Measurements from ENCODE around the gene CERS1.
"Not testable (repeated sequence)": the region's sequence is repeated elsewhere in the genome, so short reads cannot be mapped to it uniquely, and the experiment has no call there.

- TF ChIP-seq EZH2 (IDR thresholded peaks at IDR 0.05; ENCODE audit: borderline replicate concordance, low read length), result not testable (repeated sequence)
- TF ChIP-seq, protein P1, sequence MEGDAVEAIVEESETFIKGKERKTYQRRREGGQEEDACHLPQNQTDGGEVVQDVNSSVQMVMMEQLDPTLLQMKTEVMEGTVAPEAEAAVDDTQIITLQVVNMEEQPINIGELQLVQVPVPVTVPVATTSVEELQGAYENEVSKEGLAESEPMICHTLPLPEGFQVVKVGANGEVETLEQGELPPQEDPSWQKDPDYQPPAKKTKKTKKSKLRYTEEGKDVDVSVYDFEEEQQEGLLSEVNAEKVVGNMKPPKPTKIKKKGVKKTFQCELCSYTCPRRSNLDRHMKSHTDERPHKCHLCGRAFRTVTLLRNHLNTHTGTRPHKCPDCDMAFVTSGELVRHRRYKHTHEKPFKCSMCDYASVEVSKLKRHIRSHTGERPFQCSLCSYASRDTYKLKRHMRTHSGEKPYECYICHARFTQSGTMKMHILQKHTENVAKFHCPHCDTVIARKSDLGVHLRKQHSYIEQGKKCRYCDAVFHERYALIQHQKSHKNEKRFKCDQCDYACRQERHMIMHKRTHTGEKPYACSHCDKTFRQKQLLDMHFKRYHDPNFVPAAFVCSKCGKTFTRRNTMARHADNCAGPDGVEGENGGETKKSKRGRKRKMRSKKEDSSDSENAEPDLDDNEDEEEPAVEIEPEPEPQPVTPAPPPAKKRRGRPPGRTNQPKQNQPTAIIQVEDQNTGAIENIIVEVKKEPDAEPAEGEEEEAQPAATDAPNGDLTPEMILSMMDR (IDR thresholded peaks at IDR 0.05; ENCODE audit: low read length), result not testable (repeated sequence)
Measured at GRCh38 chr19:18902519-18902918, 6.6 kb upstream of the CERS1 start.

Measured in OCI-LY1 (cell line).